GM10266 (cell line): ENCODE data around the gene MALL.
"Not testable (repeated sequence)": the region's sequence is repeated elsewhere in the genome, so short reads cannot be mapped to it uniquely, and the experiment has no call there.

Experiments
- DNase-seq: peaks from one replicate; pipeline ENCODE4 v3.0.0; 2012; ENCODE audit errors: extremely low spot score
- TF ChIP-seq, protein P1 (sequence below): IDR thresholded peaks from 2 replicates; pipeline ENCODE4 v1.5.1; 2012; ENCODE audit warnings: mild to moderate bottlenecking, low read depth; ENCODE audit not compliant: control insufficient read depth, insufficient read depth; ENCODE audit errors: missing control alignments

MALL gene

GRCh38 chr2:110105183-110105582 is 10.4 kb downstream of the MALL start:
- TF ChIP-seq, protein P1, sequence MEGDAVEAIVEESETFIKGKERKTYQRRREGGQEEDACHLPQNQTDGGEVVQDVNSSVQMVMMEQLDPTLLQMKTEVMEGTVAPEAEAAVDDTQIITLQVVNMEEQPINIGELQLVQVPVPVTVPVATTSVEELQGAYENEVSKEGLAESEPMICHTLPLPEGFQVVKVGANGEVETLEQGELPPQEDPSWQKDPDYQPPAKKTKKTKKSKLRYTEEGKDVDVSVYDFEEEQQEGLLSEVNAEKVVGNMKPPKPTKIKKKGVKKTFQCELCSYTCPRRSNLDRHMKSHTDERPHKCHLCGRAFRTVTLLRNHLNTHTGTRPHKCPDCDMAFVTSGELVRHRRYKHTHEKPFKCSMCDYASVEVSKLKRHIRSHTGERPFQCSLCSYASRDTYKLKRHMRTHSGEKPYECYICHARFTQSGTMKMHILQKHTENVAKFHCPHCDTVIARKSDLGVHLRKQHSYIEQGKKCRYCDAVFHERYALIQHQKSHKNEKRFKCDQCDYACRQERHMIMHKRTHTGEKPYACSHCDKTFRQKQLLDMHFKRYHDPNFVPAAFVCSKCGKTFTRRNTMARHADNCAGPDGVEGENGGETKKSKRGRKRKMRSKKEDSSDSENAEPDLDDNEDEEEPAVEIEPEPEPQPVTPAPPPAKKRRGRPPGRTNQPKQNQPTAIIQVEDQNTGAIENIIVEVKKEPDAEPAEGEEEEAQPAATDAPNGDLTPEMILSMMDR, result no peak
- DNase-seq, result no peak

DNA sequence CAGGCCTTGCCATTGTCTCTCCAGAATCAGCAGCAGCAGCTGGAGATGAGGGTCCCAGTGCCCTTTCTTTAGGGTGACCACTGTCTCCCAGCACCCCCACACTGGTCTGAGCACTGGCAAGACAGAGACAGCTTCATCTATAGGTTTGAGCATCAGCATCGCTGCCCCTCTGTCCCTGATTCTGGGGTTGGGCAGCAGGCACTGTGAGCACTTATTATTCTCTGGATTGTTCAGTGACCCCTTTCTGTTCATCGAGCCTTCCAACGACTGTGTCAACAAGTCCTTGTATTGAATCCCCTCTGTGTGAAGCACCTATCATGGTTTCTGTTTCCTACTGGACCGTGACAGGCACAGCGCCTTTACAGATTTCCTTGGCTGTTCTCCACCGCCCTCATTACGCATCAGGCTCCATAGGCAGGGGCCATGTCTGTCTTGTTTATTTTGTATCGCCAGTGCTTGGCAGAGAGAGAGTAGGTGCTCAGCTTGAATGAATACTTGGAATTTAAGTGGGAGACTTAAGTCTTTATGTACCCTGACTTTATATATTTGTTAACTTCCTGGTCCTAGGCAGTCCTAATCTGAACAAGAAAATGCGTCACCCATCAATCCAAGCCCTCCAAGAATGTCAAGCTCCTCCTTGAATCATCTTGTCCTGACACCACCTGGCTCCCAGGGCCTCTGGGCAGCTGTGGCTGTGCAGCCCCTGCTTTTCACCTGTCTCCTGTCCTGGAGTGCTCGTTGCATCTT is 11.4 kb downstream of the MALL start:
- TF ChIP-seq, protein P1, result no peak
- no peak for DNase-seq

- TF ChIP-seq, protein P1, result no peak
Measured at GRCh38 chr2:110103061-110103961, 12.3 kb downstream of the MALL start.

DNA sequence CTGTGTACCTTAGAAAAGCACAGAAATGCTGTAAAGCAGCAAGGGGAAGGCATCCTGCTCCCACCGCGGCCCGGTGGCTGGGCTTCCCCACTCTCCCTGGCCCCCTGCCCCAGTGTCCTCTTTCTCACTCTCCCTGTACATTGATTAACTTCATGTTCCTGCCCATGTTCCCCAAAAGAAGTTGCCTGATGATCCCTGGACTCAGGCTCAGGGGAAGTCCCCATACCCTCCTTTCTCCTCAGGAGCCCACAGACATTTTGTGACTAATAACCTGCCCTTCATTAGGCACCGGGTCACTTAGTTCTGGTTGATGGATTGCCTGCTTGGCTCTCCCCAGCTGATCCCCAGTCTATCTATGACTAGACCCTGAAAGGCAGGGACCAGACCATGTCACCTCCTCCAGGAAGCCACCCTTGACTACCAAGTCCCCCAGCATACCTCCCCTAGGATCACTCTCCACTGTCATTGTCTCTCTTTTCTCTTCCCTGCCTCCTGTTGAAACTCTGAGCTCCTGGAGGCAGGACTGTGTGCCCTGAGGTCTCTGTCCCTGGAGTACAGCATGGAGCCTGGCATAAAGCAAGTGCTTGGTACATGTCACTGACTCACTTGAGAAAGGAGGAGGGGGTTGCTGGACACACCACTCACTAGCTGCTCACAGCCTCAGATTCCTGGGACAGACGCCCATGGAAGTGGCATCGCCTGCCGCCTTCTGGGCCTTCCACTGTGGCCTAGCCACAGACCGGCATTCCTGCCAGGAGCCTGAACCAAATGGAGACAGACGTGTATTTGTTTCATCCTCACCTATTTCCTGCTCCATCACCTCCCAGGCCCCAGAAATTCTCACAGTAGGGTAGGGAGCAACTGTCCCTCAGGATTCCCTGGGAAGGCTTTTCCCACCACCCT is 13.5 kb downstream of the MALL start:
- no peak for DNase-seq
- TF ChIP-seq, protein P1, result no peak

More at GRCh38 chr2:110103061-110103961, 12.3 kb downstream of the MALL start:
- DNase-seq, result no peak

GRCh38 chr2:110101280-110101844 is 14.3 kb downstream of the MALL start:
- TF ChIP-seq, protein P1, result no peak
- no peak for DNase-seq

GRCh38 chr2:110100880-110101279 is 14.7 kb downstream of the MALL start:
- DNase-seq, result not testable (repeated sequence)

DNA sequence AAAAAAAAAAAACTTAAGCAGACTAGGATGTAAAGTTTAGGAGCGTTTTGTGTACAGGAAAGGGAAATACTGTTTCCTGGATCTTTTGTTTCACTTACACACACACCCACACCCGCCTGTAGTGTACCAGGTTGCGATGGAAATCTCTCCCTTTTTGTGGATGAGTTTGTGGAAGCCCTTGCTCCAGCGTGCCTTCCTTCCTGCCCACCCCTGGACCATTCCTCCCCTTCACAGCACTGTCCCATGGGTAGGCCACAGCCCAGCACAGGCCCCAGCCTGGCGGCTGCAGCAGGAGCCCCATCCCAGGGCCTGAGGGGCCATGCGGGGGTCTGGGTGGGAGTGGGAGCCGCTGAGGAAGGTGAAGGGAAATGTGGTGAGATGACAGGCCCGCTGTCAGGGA is 15.1 kb downstream of the MALL start:
- TF ChIP-seq, protein P1, result no peak
- no peak for DNase-seq
